ENCODE measurements around the gene HES3.

The HES3 gene

GRCh38 chr1:6274622-6275139 lies 30.7 kb downstream of the HES3 start:
- H3K27ac ChIP-seq (ENCODE audit: low read depth, low read length): no peak overlapping the region

GRCh38 chr1:6275826-6276782 lies 32.1 kb downstream of the HES3 start:
- H3K4me3 ChIP-seq (ENCODE audit: low read depth, low read length): no peak overlapping the region
- H3K4me1 ChIP-seq (ENCODE audit: control insufficient read depth, insufficient read depth, low read length): peaks cover 10% of the 10 kb centered on the region; the same call in 1 of the 2 replicates
- H3K36me3 ChIP-seq (ENCODE audit: control insufficient read depth, insufficient read depth, low read length): peaks cover 2% of the 10 kb centered on the region; the same call in 1 of the 2 replicates
- peak overlapping the region; percentile 39 for H3K27ac ChIP-seq (ENCODE audit: low read depth, low read length)
- no peak overlapping the region for H3K9ac ChIP-seq (ENCODE audit: low read depth, low read length)
- H3K27me3 ChIP-seq (ENCODE audit: control insufficient read depth, insufficient read depth, low read length): no peaks in the 10 kb centered on the region
- no peaks in the 10 kb centered on the region for H3K9me3 ChIP-seq (ENCODE audit: control insufficient read depth, insufficient read depth, low read length)

More at GRCh38 chr1:6274622-6275139, 30.7 kb downstream of the HES3 start:
- peaks cover 10% of the 10 kb centered on the region; the same call in 1 of the 2 replicates for H3K4me1 ChIP-seq (ENCODE audit: control insufficient read depth, insufficient read depth, low read length)
- no peak overlapping the region for H3K9ac ChIP-seq (ENCODE audit: low read depth, low read length)
- H3K36me3 ChIP-seq (ENCODE audit: control insufficient read depth, insufficient read depth, low read length): peaks cover 2% of the 10 kb centered on the region; the same call in 1 of the 2 replicates
- H3K9me3 ChIP-seq (ENCODE audit: control insufficient read depth, insufficient read depth, low read length): no peaks in the 10 kb centered on the region
- H3K4me3 ChIP-seq (ENCODE audit: low read depth, low read length): no peak overlapping the region
- no peaks in the 10 kb centered on the region for H3K27me3 ChIP-seq (ENCODE audit: control insufficient read depth, insufficient read depth, low read length)

GRCh38 chr1:6276811-6277555 lies 33.0 kb downstream of the HES3 start:
- Histone ChIP-seq H3K36me3 (ENCODE audit: control insufficient read depth, insufficient read depth, low read length) (peaks cover 2% of the 10 kb centered on the region; the same call in 1 of the 2 replicates), H3K4me3 (ENCODE audit: low read depth, low read length) (no peak overlapping the region), H3K9ac (ENCODE audit: low read depth, low read length) (no peak overlapping the region), H3K27ac (ENCODE audit: low read depth, low read length) (no peak overlapping the region), H3K4me1 (ENCODE audit: control insufficient read depth, insufficient read depth, low read length) (peaks cover 10% of the 10 kb centered on the region; the same call in 1 of the 2 replicates), H3K27me3 (ENCODE audit: control insufficient read depth, insufficient read depth, low read length) (no peaks in the 10 kb centered on the region), H3K9me3 (ENCODE audit: control insufficient read depth, insufficient read depth, low read length) (no peaks in the 10 kb centered on the region)

- Histone ChIP-seq H3K4me1 (ENCODE audit: control insufficient read depth, insufficient read depth, low read length) (peaks cover 10% of the 10 kb centered on the region; the same call in 1 of the 2 replicates), H3K27ac (ENCODE audit: low read depth, low read length) (no peak overlapping the region), H3K27me3 (ENCODE audit: control insufficient read depth, insufficient read depth, low read length) (no peaks in the 10 kb centered on the region), H3K4me3 (ENCODE audit: low read depth, low read length) (no peak overlapping the region), H3K9me3 (ENCODE audit: control insufficient read depth, insufficient read depth, low read length) (no peaks in the 10 kb centered on the region), H3K9ac (ENCODE audit: low read depth, low read length) (no peak overlapping the region), H3K36me3 (ENCODE audit: control insufficient read depth, insufficient read depth, low read length) (peaks cover 2% of the 10 kb centered on the region; the same call in 1 of the 2 replicates)
Observed at GRCh38 chr1:6278263-6278662, 34.3 kb downstream of the HES3 start.

- Histone ChIP-seq H3K27ac (ENCODE audit: low read depth, low read length) (no peak overlapping the region), H3K9me3 (ENCODE audit: control insufficient read depth, insufficient read depth, low read length) (no peaks in the 10 kb centered on the region), H3K9ac (ENCODE audit: low read depth, low read length) (no peak overlapping the region), H3K36me3 (ENCODE audit: control insufficient read depth, insufficient read depth, low read length) (peaks cover 2% of the 10 kb centered on the region; the same call in 1 of the 2 replicates), H3K4me3 (ENCODE audit: low read depth, low read length) (no peak overlapping the region), H3K4me1 (ENCODE audit: control insufficient read depth, insufficient read depth, low read length) (peaks cover 7% of the 10 kb centered on the region; the same call in 1 of the 2 replicates), H3K27me3 (ENCODE audit: control insufficient read depth, insufficient read depth, low read length) (no peaks in the 10 kb centered on the region)
Observed at GRCh38 chr1:6279066-6279465, 35.1 kb downstream of the HES3 start.

GRCh38 chr1:6279613-6280383 lies 35.8 kb downstream of the HES3 start:
- H3K9ac ChIP-seq (ENCODE audit: low read depth, low read length): no peak overlapping the region
- no peaks in the 10 kb centered on the region for H3K36me3 ChIP-seq (ENCODE audit: control insufficient read depth, insufficient read depth, low read length)
- H3K4me3 ChIP-seq (ENCODE audit: low read depth, low read length): no peak overlapping the region
- H3K4me1 ChIP-seq (ENCODE audit: control insufficient read depth, insufficient read depth, low read length): peaks cover 7% of the 10 kb centered on the region; the same call in 1 of the 2 replicates
- H3K27me3 ChIP-seq (ENCODE audit: control insufficient read depth, insufficient read depth, low read length): no peaks in the 10 kb centered on the region
- no peak overlapping the region for H3K27ac ChIP-seq (ENCODE audit: low read depth, low read length)
- H3K9me3 ChIP-seq (ENCODE audit: control insufficient read depth, insufficient read depth, low read length): no peaks in the 10 kb centered on the region

GRCh38 chr1:6280761-6281451 lies 36.9 kb downstream of the HES3 start:
- Histone ChIP-seq H3K9ac (ENCODE audit: low read depth, low read length) (no peak overlapping the region), H3K27me3 (ENCODE audit: control insufficient read depth, insufficient read depth, low read length) (no peaks in the 10 kb centered on the region), H3K4me3 (ENCODE audit: low read depth, low read length) (no peak overlapping the region), H3K9me3 (ENCODE audit: control insufficient read depth, insufficient read depth, low read length) (no peaks in the 10 kb centered on the region), H3K27ac (ENCODE audit: low read depth, low read length) (no peak overlapping the region), H3K4me1 (ENCODE audit: control insufficient read depth, insufficient read depth, low read length) (peaks cover 7% of the 10 kb centered on the region; the same call in 1 of the 2 replicates), H3K36me3 (ENCODE audit: control insufficient read depth, insufficient read depth, low read length) (no peaks in the 10 kb centered on the region)

GRCh38 chr1:6281511-6282402 lies 37.8 kb downstream of the HES3 start:
- Histone ChIP-seq H3K27me3 (ENCODE audit: control insufficient read depth, insufficient read depth, low read length) (no peaks in the 10 kb centered on the region), H3K36me3 (ENCODE audit: control insufficient read depth, insufficient read depth, low read length) (no peaks in the 10 kb centered on the region), H3K9ac (ENCODE audit: low read depth, low read length) (no peak overlapping the region), H3K9me3 (ENCODE audit: control insufficient read depth, insufficient read depth, low read length) (no peaks in the 10 kb centered on the region), H3K4me3 (ENCODE audit: low read depth, low read length) (no peak overlapping the region), H3K4me1 (ENCODE audit: control insufficient read depth, insufficient read depth, low read length) (no peaks in the 10 kb centered on the region; the same call in 1 of the 2 replicates), H3K27ac (ENCODE audit: low read depth, low read length) (no peak overlapping the region)

GRCh38 chr1:6282577-6283270 lies 38.7 kb downstream of the HES3 start:
- Histone ChIP-seq H3K4me1 (ENCODE audit: control insufficient read depth, insufficient read depth, low read length) (no peaks in the 10 kb centered on the region), H3K36me3 (ENCODE audit: control insufficient read depth, insufficient read depth, low read length) (no peaks in the 10 kb centered on the region), H3K27ac (ENCODE audit: low read depth, low read length) (no peak overlapping the region), H3K4me3 (ENCODE audit: low read depth, low read length) (no peak overlapping the region), H3K9ac (ENCODE audit: low read depth, low read length) (no peak overlapping the region), H3K9me3 (ENCODE audit: control insufficient read depth, insufficient read depth, low read length) (no peaks in the 10 kb centered on the region), H3K27me3 (ENCODE audit: control insufficient read depth, insufficient read depth, low read length) (no peaks in the 10 kb centered on the region)
